Measurements from ENCODE around the gene LMTK3. TPM values are rescaled to one million over a fixed set of nuclear protein-coding genes. Genes with fewer than 3 reads are reported as not detected.

LMTK3 gene, protein sequence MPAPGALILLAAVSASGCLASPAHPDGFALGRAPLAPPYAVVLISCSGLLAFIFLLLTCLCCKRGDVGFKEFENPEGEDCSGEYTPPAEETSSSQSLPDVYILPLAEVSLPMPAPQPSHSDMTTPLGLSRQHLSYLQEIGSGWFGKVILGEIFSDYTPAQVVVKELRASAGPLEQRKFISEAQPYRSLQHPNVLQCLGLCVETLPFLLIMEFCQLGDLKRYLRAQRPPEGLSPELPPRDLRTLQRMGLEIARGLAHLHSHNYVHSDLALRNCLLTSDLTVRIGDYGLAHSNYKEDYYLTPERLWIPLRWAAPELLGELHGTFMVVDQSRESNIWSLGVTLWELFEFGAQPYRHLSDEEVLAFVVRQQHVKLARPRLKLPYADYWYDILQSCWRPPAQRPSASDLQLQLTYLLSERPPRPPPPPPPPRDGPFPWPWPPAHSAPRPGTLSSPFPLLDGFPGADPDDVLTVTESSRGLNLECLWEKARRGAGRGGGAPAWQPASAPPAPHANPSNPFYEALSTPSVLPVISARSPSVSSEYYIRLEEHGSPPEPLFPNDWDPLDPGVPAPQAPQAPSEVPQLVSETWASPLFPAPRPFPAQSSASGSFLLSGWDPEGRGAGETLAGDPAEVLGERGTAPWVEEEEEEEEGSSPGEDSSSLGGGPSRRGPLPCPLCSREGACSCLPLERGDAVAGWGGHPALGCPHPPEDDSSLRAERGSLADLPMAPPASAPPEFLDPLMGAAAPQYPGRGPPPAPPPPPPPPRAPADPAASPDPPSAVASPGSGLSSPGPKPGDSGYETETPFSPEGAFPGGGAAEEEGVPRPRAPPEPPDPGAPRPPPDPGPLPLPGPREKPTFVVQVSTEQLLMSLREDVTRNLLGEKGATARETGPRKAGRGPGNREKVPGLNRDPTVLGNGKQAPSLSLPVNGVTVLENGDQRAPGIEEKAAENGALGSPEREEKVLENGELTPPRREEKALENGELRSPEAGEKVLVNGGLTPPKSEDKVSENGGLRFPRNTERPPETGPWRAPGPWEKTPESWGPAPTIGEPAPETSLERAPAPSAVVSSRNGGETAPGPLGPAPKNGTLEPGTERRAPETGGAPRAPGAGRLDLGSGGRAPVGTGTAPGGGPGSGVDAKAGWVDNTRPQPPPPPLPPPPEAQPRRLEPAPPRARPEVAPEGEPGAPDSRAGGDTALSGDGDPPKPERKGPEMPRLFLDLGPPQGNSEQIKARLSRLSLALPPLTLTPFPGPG (N-terminal part only)
- total RNA-seq (2012; rRNA removed) (0.18 TPM in 1 of 2 replicates, not detected in the other), polyA plus RNA-seq (2012; rRNA removed) (0.60 and 0.87 TPM in 2 replicates), Bru-seq, nascent RNA (percentile 22 among the genes with signal in this experiment), BruChase-seq, experiment 1, labeled RNA remaining after a 6-hour chase (percentile 23 among the genes with signal in this experiment), BruChase-seq, experiment 2, labeled RNA remaining after a 2-hour chase (percentile 23 among the genes with signal in this experiment)
- polyA plus RNA-seq (2012; cell fraction: cytosol; rRNA removed): 0.70 and 0.79 TPM in 2 replicates
- polyA plus RNA-seq (2012; cell fraction: nucleus; rRNA removed; ENCODE audit: low replicate concordance): 2.9 and 5.0 TPM in 2 replicates
- long read RNA-seq, partial matches to known transcripts: 0 of 2 reads
- long read RNA-seq, other reads (novel, unspliced or antisense): 2 of 2 reads

DNA sequence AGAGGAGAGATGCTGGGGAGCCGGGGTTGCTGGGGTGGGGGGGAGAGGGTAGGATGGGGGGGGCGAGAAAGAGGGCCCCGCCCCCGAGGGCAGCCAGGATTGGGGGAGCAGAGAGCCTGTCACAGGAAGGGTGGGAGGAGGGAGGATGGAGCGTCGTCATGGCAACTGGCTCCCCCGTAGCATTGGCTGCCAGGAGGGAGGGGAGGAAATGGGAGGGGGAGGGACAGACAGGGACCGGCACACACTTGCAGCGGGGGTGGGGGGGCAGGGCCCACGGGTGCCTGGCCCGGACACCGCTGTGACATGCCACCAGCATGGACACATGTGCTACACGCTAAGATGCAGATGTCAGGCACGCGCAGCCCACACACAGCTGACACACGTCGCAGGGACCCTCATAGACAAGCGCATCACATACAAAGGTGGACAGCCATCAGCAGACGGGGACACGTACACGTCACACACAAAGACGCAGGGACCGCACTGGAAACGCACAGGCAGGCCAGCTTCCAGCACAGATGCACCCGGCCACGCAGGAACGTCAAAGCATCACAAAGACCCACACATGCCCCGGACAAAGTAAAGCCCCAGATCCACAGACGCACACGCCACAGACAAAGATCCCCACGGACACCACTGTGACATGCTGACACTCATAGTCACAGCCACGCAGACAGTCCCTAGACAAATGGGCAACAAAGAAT lies at the start of gene LMTK3:
TSS of gene LMTK3 (minus strand) at position 36 of the 704 bp plus-strand sequence. CDS start 259 bp downstream, outside the sequence.
- ATAC-seq (ENCODE audit: low read depth) (peak; percentile 36; the same call in 1 of the 2 replicates), DNase-seq (peak; percentile 56)
- Histone ChIP-seq H3K9ac (ENCODE audit: low read depth, low read length) (no peak within 1 kb of the TSS), H4K91ac (ENCODE audit: insufficient read depth, low read depth, low read length) (no peak within 1 kb of the TSS), H3K4me2 (ENCODE audit: low read depth, low read length) (peak within 1 kb of the TSS; percentile 45), H3K79me1 (ENCODE audit: low read depth in 1 of 2, low read length in 2 of 2) (no peaks in the 10 kb centered on the region), H3K9me3 (ENCODE audit: control insufficient read depth, insufficient read depth, low read length) (no peaks in the 10 kb centered on the region), H3K27me3 (ENCODE audit: control insufficient read depth, insufficient read depth, low read length) (peaks cover 25% of the 10 kb centered on the region), H3K27ac (ENCODE audit: insufficient read depth, low read length) (no peak within 1 kb of the TSS), H2BK5ac (ENCODE audit: low read depth, low read length, poor library complexity, severe bottlenecking) (no peak within 1 kb of the TSS), H2AK5ac (ENCODE audit: low read depth, low read length) (no peak within 1 kb of the TSS), H3K36me3 (ENCODE audit: control insufficient read depth, insufficient read depth, low read length) (no peaks in the 10 kb centered on the region), H3K4ac (ENCODE audit: low read depth, low read length) (no peak within 1 kb of the TSS), H3K9me1 (ENCODE audit: insufficient read depth, low read length) (no peaks in the 10 kb centered on the region), H4K8ac (ENCODE audit: low read depth in 2 of 2, low read length in 2 of 2) (no peak within 1 kb of the TSS), H3K14ac (replicated peaks; ENCODE audit: low read depth, low read length) (no peak within 1 kb of the TSS; the same call in 1 of the 2 replicates), H4K20me1 (ENCODE audit: insufficient read depth, low read length) (no peaks in the 10 kb centered on the region), H3K23ac (ENCODE audit: low read depth, low read length) (no peak within 1 kb of the TSS), H3K4me1 (ENCODE audit: control insufficient read depth, insufficient read depth, low read length) (no peaks in the 10 kb centered on the region), H2AFZ (replicated peaks; ENCODE audit: low read length, poor library complexity) (peak within 1 kb of the TSS; percentile 65), H2BK120ac (ENCODE audit: low read depth, low read length) (no peak within 1 kb of the TSS), H2AK9ac (replicated peaks; ENCODE audit: low read depth, low read length, poor library complexity) (no peak within 1 kb of the TSS), H2BK20ac (ENCODE audit: low read depth, low read length) (no peak within 1 kb of the TSS), H3K56ac (ENCODE audit: extremely low read depth, insufficient read depth, low read length) (no peak within 1 kb of the TSS), H2BK15ac (ENCODE audit: low read depth, low read length) (no peak within 1 kb of the TSS), H3K4me3 (ENCODE audit: insufficient read depth, low read depth, low read length) (0 out of 2 replicates have a peak within 1 kb of the TSS, but pooled peaks have one; percentile 5), H4K5ac (ENCODE audit: low read depth, low read length) (no peak within 1 kb of the TSS), H3K18ac (ENCODE audit: low read depth, low read length) (no peak within 1 kb of the TSS)
- TF ChIP-seq MXI1 (IDR thresholded peaks at IDR 0.05; ENCODE audit: borderline replicate concordance, low read depth, low read length) (no peak), MAZ (IDR thresholded peaks at IDR 0.05; ENCODE audit: borderline replicate concordance, low read depth, low read length) (no peak), CEBPB (IDR thresholded peaks at IDR 0.05; ENCODE audit: low read depth, low read length) (no peak), RAD21 (IDR thresholded peaks at IDR 0.05; ENCODE audit: low read length) (no peak), BHLHE40 (IDR thresholded peaks at IDR 0.05; ENCODE audit: low read depth, low read length) (no peak)
- TF ChIP-seq, protein P1, sequence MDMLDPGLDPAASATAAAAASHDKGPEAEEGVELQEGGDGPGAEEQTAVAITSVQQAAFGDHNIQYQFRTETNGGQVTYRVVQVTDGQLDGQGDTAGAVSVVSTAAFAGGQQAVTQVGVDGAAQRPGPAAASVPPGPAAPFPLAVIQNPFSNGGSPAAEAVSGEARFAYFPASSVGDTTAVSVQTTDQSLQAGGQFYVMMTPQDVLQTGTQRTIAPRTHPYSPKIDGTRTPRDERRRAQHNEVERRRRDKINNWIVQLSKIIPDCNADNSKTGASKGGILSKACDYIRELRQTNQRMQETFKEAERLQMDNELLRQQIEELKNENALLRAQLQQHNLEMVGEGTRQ (IDR thresholded peaks at IDR 0.05; ENCODE audit: low read depth, low read length): no peak
- dilution Hi-C loops (cut with HindIII; ENCODE audit: low sequenced_read_pairs, unreplicated experiment) (no loop called here), intact Hi-C loops (cut with micrococcal nuclease) (loop anchor here (5.0 kb wide), 1 partner anchor 40 kb away; the partner anchor contains the start of gene SULT2B1), in situ Hi-C loops (cut with MboI; ENCODE audit: low sequenced_read_pairs) (no loop called here)
- BruUV-seq (replicated peaks): no TSS peak
- WGBS, 2 experiments (ENCODE audit: extremely low coverage in 2 of 2, insufficient read length in 1 of 2): 15% methylated on average over 22 of the region's 32 CpGs; no CpG with 5 or more reads in 1 of the 2 experiments
- CTCF ChIA-PET: no interaction called here
- POLR2A ChIA-PET (ENCODE audit: unreplicated experiment): no interaction called here

Data from IMR-90 (cell line).